Activated naive CD4-positive, alpha-beta T cell treated with Interleukin-2 at 50 U/mL for 16 hours (primary cell): ENCODE results near the gene TBC1D9B.

ENCODE experiments used
- DNase-seq: peaks from one replicate; pipeline ENCODE4 v3.0.0-alpha.2; 2020

The TBC1D9B gene

DNA sequence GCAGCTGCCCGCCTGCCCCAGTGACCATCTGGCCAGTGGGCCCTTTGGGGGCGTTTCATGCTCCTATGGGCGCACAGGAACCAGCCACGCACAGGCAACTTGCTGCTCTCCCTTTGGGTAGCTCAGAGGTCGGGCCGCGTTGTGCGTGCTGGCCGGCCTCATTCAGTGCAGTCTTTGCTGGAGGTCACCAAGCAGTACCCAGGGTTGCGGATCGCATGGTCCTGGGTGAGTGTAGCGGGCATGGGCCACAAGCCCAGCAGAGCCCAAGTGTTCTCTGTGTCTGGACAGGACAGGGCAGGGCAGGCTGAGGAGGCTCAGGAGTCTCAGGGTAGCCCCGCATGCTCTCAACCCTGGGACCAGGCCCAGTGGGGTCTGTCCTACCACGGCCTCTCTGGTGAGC, 39.2 kb downstream of the TBC1D9B start:
- DNase-seq = no peak

GRCh38 chr5:179867476-179867875, 40.2 kb downstream of the TBC1D9B start:
- no peak for DNase-seq

- DNase-seq = no peak
Measured at GRCh38 chr5:179867079-179867465, 40.6 kb downstream of the TBC1D9B start.

DNA sequence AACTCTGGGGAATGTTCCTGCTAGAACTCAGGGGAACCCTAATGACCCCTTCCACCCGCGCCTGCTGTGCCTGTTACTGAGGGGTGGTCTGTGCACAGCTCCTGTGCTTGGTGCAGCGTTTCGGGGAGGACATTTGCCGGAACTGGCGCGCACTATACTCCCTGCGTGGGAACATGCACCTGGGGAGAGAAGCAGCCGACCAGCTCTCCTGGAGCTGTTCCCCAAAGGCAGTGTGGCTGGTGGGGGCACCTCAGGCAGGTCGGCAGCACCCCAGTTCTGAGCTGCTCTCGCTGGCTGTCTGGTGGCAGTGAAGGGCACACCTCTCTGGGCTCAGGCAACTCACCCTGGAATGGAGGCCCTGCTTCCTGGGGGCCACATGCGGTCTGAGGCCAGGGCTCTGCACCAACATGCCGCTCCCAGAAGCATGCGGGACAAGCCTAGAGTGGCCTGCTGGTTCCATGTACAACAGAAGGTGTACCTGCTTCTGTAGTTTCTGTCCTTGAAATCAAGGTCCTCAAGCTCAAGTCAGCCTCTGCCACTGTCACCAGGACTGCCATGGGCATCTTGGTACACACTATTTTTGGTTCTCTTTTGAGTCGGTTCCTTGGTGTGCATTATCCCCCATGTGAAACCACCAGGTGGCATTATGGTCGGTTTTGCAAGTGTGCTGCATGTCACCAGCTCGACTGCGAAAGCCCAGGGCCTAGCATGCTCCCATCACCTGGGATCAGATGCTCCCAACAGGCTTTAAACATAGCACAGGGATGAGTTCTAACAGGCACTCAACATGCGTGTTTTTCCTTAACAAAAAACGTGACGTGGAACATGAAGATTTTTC, 41.2 kb downstream of the TBC1D9B start:
- peak; percentile 25 for DNase-seq

DNA sequence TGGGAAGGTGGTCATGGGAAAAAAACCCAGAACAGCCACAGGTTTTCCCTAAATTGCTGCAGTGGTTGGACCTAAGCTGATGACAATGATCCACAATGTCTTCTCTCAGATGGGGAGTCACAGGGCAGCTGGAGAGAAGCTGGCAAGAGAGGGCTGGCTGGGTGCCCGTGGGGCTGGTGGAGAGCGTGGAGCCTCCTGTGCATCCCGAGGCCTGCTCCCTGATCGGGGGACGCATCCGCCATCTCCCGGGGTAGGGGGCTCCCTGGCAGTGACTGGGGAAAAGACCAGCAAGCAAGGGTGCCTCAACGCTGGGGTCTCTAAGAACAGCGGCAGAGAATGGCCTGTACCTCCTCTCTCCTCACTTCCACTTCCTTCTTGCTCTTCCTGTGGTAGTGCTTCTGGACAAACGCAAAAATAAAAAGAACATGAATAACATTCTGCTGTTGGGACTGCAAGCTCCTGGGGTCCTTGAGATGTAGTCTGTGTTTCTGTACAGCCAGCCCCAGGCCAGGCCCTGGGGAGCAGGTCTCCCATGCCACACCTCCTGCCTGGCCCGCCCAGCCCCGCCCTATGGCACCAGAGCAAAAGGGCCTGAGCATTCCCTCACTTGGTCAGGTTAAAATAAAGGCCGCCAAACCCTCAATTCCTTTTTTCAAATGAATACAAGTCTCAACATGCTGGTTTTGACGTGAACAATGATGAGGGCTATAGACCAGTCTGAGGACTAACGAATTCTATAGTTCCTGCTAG, 42.0 kb downstream of the TBC1D9B start:
- no peak for DNase-seq

DNA sequence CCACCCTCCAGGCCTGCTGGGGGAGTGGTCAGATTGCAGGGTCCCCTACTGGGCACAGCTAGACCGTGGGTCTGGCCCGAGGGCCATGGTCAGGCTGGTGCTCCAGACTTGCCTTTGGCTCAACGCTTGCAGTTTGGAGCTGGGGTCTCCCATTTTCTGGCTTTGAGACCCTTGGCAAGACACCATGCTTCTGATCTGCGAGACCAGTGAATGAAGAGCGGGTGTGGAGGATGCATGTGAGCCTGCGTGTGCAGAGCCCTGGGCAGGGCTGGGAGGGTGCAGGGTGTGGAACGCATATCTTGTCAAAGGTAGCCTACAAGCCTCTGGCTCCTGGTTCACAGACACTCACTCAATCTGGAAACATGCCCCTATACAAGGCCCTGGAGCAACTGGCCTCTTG, 43.0 kb downstream of the TBC1D9B start:
- no peak for DNase-seq

GRCh38 chr5:179863449-179864085, 44.1 kb downstream of the TBC1D9B start:
- DNase-seq = no peak

DNA sequence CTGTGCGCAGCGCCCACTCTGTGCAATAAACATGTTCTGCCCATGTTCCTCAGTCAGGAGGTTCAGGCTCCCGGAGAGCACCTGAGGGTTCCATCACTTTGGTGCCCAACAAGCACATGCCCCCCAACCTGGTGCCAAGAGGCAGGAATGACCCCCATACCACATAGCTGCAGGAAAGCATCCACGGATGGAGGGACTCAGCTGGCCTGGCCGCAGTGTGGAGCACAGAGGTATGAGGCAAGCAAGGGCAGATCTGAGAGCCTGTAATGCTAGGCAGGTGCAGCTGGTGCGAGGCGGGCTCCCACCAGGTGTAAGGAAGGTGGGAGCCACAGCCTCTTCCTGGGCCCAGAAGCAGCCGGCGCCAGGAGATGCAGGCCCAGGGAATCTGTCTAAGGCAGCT, 44.8 kb downstream of the TBC1D9B start:
- DNase-seq = no peak

GRCh38 chr5:179862296-179862695, 45.4 kb downstream of the TBC1D9B start:
- no peak for DNase-seq

DNA sequence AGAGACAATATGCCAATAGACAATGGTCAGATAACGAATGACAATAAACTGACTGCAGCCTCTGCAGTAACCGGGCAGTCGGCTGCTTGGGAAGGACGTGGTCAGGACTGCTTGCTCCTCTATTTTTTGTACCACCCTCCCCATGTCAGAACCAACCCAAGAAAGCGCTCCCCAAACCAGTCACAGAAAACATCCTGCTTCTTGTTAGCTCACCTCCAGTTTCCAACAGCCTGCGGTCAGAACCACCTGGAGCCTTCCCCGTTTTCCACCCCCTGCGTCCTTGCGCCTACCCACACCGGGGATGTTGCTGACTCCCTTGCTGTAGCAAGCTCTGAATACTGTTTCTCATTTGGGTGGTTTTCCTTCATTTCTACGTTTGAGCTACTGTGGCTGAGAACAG, 47.4 kb downstream of the TBC1D9B start:
- no peak for DNase-seq

DNA sequence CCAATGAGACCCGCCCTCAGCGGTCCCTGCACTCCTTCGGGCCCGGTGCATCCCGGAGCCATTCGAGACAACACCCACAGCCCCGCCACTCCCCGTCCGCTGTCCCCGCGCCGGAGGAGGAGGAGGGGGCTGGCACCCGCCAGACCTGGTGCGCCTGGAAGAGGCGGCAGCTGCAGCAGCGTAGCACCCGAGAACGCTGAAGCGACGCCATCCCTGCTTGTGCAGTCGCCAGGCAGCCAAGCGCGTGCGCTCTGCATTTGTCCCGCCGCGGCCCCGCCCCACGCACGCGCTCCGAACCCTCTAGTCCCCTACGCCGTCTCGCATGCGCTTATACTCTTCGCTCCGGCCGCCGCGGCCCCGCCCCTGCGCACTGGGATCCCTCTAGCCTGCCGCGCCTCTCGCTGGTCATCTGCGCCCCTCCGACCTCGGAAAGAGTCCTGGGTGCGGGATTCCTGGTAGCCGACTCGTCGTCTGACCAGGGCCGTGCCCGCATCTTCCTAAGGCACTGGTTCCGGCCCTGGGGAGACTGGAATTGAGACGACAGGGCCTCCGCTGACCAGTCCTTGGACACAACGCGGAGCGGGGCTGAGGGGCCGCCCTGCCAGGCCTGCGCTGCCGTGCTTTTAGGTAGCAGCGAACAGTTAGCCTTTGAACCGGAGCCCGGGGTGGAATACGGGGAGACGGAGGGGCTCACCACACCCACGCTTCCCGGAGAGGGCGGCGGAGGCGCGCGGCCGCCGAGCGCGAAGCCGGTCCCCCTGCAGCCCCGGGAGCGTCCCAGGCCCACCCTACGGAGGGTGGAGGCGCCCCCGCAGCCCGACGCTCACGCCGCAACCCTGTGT, 48.9 kb downstream of the TBC1D9B start, which contains the start of gene MRNIP:
MRNIP (minus strand) TSS at position 232 of the 842 bp plus-strand sequence; CDS start at position 211, 21 bp downstream.
- DNase-seq = peak; percentile 92

- DNase-seq = peak; percentile 65
Measured at GRCh38 chr5:179858241-179858585, 49.5 kb downstream of the TBC1D9B start.

- DNase-seq = no peak
Measured at GRCh38 chr5:179854356-179854755, 53.3 kb downstream of the TBC1D9B start.

DNA sequence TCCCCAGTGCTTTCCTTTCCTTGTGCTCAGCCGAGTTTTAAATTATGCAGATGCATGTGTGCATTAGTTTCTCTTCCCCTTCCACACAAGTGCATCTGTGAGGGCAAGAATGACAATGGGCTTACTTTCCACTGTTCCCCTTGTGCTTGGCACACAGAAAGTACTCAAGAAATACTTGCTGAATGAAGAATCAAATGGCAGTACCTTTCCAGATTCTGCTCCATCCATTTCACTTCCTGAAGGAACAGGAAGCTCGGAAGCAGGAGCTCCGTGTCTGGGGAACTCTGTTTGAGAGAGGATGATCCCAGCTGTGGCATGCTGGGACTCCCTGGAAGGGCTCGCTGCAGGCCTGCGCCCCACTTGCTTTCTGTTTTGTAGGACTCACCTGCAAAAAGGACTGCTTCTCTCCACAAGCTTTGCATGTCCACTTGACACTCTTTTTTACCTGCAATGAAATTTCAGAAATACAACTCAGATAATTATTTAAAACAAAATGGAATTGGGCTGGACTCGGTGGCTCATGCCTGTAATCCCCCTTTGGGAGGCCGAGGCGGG, 54.6 kb downstream of the TBC1D9B start:
- no peak for DNase-seq

GRCh38 chr5:179841621-179842020, 66.1 kb downstream of the TBC1D9B start:
- DNase-seq = no peak

DNA sequence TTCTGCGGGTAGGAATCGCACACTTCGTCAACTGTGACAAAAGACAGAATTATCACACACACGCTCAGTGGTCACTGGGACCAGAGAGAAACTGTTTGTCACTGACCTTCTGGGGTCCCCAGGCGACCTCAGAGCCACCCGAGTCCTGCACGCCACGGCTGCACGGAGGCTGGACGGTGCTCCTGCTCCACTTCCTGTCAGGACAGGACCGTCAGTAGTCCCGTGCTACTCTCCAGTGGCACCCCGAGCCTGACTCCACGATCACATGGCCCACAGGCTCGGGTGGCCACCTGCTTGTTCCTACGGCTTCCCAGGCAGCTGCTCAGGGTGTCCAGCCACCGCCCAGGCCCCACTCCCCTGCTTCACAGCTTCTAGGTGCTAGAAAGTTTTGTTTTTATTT, 66.9 kb downstream of the TBC1D9B start:
- no peak for DNase-seq

- DNase-seq = no peak
Measured at GRCh38 chr5:179840321-179840720, 67.4 kb downstream of the TBC1D9B start.

DNA sequence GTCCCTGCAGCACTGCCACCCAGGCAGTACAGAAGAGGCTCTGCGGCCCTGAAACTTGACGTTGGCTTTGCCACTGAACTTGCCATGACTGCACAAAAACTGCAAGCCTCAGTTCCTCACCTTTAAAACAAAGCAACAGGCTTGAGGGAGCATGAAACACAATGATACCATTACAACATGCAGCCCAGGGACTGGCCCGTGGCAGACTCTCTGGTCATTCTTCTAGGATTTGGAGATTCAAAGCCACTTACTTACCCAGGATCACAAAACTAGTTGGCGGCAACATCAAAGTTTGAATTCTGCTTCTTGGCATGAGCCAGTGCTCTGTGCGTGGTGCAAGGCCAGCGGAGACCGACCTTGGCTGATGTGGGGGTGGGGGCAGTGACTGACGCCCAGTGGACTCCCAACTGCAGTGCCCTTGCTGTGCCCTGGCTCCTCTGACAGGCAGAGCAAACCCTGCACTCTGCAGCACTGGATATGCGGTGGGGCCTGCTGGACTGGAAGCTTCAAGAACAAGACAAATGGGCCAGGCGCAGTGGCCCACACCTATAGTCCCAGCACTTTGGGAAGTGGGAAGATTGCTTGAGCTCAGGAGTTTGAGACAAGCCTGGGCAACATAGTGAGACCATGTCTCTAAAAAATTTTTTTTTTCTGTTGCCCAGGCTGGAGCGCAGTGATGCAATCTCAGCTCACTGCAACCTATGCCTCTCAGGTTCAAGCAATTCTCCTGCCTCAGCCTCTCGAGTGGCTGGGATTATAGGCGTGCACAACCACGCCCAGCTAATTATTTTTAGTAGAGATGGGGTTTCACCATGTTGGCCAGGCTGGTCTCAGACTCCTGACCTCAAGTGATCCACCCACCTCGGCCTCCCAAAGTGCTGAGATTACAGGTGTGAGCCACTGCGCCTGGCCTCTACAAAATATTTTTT, 68.1 kb downstream of the TBC1D9B start:
- DNase-seq = no peak

GRCh38 chr5:179837076-179838011, 70.4 kb downstream of the TBC1D9B start:
- no peak for DNase-seq
